HG03565 (cell line): ENCODE data around the gene RNF151.
"Not testable (repeated sequence)": the region's sequence is repeated elsewhere in the genome, so short reads cannot be mapped to it uniquely, and the experiment has no call there.

ENCODE experiments used
- ATAC-seq: cut with Tn5 transposase; IDR thresholded peaks from one replicate; pipeline ENCODE4 v1.9.1; 2021; ENCODE audit warnings: mild to moderate bottlenecking, moderate library complexity; ENCODE audit not compliant: unreplicated experiment

The RNF151 gene

GRCh38 chr16:1938910-1939309 is 27.7 kb upstream of the RNF151 start:
- ATAC-seq: no peak

GRCh38 chr16:1939833-1940232 is 26.8 kb upstream of the RNF151 start:
- ATAC-seq: not testable (repeated sequence)

DNA sequence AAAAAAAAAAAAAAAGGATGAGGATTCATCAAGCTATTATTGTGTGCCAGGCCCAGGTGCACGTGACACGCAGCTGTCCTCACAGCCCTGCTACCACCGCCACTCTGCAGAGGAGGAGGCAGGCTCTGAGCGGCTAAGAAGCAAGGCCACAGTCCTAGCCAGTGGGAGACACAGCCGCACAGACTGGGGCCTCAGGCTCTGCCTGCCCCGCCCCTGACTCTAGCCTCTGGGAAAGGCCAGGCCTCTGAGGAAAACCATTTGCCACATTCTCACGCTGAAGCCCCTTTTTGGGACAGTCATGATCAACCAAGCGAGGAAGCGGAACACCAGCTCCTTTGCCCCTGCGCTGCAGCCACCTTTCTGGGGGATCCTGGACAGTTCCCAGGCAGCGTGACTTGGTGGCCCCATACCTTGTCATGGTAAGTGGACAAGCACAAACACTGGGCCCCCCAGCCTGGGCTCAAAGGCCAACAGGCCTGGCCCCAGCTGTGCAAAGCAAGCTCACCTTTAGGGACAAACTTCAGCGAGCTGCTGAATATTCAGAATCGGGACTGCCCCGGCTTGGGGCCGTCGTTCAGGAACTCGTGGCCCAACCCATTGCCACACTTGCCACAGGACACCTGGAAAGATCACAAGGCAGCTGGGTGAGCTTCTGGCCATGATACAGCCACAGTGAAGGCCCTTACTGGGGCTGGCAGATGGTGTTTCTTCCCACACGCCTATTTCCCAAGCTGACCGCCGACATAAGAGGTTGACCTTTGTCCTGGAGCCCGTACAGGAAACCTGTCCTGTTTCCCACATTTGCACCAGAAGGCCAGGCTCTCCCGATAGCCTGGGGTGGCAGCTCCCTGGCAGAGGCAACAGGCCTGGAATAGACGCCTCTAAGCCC is 26.1 kb upstream of the RNF151 start:
- ATAC-seq: no peak

DNA sequence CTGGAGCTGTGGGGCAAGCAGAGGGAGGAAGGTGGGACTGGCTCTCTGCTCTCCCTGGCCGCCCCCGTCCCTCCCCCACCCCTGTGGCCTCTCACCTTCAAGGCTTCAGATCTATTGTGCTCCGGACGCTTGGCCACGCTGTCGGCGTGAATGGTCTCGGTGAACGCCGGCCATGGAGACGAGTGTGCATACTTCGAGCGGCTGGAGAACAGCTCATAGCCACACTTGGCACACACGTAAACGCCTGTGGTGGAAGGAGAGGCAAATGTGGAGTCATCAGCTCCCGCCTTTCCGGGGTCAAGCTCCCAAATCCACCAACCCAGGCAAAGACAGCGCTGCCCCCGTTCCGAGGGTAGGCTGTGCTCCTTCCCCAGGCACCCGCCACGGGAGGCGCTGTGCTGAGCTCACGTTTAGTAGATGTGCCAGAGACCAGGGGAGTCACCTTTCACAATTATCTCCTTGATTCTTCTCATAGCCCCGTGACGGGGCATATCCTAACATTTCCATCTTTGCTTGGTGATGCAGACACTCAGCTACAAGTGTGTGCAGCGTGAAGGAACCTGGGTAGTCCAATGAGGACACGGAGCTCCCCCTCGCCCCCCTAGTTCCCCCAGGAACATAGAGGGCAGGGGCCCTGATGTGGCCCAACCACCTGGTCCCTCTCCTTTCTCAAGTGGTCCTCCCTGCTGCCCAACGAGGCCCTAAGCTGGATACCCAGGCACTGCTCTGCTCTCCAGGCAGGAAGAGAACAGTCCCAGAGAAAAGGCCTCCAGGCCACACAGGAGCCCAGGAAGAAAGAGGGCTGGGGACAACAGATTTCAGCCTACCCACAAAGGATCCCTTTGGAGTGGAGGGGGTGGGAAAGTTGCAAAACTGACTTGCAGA is 25.3 kb upstream of the RNF151 start:
- no peak for ATAC-seq

DNA sequence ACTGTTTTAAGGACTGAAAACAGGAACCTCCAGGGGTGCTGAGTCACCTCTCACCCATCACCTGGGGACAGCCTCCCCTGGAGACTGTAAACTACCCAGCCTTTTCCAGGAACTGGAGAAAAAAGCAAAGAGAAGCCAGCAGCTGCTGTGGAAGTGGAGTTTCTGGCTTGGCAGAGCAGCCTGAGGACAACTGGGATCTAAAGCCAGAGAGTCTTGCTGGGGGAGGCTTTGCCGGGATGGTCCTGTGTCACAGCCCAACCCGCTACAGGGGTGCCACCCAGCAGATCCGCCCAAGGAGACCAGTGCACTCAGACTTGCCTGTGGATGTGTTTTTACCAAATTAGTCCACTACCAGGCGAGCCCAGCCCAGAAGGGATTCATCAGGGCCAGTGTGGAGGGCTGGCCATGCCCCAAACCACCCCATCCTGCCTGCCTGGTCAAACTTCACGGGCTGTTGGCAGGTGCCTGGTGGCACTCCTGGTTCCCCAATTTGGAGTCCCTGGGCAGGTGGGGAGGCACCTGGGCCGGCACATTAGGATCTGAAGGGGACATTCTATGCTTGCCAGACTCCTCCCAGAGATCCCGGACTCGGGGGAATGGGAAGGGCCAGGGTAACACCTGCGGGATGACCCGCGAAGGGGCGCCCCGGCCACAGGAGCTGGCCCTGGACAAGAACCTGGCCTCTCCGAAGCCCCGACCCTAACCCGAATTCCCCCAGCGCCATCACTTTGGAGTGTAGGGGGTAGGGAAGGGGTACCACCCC is 24.4 kb upstream of the RNF151 start:
- no peak for ATAC-seq

- ATAC-seq: peak; percentile 87
Observed at GRCh38 chr16:1942810-1943726, 23.6 kb upstream of the RNF151 start, which contains the start of gene MSRB1. Gene MSRB1 (minus strand): TSS chr16:1943199. CDS start chr16:1943156, 43 bp downstream.

- ATAC-seq: no peak
Observed at GRCh38 chr16:1944612-1945199, 21.9 kb upstream of the RNF151 start.

DNA sequence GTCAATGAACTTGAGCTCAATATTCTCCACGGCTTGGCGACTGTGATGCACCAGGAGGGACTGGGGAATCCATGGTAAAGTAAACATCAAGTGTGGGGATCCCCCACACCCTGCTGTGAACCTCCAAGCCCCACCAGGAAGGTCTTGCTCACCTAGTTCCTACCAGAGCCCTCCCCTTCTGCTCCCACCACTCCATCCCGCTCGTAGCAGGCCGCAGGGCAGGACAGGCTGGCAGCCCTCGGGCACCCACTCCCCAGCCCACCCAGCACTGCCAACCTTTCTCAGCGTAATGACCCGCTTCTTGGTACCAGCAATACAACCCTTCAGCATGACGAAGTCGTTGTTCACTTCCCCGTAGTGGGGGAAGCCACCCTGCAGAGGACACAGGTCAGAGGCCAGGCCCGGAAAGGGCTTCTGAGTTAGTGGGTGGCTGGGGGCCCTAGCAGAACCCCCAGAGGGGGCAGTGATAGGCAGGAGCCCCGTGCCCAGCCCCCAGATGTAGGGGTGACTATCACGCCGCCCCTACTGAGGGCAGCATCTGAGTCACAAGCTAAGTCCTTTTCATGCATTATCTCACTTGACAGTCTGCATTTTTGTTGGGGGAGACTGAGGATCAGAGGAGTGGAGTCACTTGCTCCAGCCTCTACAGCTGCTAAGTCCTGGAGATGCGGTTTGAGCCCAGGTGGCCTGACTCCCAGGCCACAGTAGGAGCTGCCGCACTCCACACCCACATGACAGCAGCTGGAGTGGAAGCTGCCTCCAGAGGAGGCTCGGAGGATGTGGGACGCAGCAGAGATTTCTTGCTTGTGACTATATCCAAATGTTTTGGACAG is 20.9 kb upstream of the RNF151 start:
- no peak for ATAC-seq

DNA sequence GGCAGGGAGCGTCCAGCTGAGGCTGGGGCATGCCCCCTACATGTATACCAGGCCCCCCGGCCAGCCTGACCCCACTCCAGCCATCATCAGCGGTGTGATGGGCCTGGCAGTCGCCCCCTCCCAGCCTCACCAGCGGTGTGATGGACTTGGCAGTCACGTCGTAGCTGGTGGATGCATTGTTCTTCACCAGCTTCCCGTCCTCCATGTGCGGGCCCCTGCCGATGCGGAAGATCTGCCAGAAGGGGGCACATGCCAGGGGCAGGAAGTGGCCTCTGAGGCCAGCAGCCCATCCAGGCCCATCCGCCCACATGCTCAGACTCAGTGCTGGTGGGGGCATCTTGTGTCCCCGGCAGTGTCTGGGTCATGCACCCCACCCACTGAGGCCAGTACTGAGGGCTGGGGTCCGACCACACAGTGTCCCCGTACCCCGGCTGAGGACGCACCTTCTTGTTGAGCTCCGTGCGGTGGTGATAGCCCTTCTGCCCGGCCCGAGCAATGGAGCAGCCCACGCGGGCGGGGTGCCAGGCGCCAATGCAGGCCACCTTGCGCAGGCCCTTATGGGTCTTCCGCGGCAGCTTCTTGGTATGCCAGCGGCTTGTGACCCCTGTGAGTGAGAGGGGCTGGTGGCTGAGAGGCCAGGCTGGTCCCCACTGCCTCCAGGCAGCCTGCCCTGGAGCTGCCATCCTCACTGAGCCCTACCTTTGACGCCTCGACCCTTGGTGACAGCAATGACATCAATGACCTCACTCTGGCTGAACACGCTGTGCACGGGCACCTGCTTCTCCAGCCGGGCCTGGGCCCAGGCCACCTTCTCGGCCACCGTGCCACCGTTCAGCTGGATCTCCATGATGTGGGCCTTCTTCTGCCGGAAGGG is 19.9 kb upstream of the RNF151 start:
- no peak for ATAC-seq

- no peak for ATAC-seq
Observed at GRCh38 chr16:1947369-1947670, 19.3 kb upstream of the RNF151 start.

GRCh38 chr16:1949507-1949906 is 17.1 kb upstream of the RNF151 start:
- no peak for ATAC-seq

- no peak for ATAC-seq
Observed at GRCh38 chr16:1950047-1950446, 16.6 kb upstream of the RNF151 start.

DNA sequence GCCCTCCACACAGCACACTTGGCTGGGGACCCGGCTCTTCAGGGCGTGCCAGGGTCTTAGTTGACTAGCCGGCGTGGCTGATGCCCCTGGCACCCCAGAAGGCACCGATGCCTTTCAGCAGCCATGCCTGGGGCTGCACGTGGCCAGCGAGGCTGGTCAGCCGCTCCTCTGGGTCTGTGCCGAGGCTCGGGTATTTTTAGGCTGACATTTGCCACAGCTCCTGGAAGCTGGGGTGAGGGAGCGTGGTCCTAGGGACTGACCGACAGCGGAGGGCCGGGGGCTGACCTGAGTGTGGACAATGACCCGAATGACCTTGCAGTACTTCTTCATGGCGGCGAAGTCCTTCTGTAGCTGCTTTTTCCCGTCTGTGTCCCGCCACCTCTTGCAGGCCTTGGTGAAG is 16.1 kb upstream of the RNF151 start:
- ATAC-seq: no peak

DNA sequence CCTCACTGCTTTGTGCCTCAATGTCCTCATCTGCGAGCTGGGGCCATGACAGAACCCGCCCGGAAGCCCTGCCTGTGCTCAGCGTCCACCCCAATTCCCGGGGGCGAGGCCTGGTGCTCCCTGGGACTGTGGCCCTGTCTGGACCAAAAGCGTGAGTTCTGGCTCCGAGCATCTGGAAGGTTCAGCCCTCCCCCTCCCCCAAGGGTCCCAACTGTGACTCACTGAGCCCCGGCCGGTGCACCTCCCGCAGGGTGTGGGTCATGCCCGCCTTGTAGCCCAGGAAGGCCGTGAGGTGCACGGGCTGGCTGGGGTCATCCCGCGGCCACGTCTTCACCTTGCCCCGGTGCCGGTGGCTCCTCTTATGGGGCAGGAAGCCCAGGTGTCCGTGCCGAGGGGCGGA is 12.9 kb upstream of the RNF151 start:
- ATAC-seq: no peak

DNA sequence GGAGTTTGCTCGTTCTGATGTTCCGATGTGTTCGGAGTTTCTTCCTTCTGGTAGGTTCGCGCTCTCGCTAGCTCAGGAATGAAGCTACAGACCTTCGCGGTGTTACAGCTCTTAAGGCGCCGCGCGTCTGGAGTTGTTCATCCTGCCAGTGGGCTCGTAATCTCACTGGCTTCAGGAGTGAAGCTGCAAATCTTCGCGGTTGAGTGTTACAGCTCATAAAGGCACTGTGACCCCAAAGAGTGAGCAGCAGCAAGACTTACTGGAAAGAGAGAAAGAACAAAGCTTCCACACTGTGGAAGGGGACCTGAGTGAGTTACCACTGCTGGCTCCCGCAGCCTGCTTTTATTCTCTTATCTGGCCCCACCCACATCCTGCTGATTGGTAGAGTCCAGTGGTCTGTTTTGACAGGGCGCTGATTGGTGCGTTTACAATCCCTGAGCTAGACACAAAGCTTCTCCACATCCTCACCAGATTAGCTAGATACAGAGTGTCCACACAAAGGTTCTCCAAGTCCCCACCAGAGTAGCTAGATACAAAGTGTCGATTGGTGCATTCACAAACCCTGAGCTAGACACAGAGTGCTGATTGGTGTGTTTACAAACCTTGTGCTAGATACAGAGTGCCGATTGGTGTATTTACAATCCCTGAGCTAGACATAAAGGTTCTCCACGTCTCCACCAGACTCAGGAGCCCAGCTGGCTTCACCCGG is 9.1 kb upstream of the RNF151 start:
- ATAC-seq: not testable (repeated sequence)

DNA sequence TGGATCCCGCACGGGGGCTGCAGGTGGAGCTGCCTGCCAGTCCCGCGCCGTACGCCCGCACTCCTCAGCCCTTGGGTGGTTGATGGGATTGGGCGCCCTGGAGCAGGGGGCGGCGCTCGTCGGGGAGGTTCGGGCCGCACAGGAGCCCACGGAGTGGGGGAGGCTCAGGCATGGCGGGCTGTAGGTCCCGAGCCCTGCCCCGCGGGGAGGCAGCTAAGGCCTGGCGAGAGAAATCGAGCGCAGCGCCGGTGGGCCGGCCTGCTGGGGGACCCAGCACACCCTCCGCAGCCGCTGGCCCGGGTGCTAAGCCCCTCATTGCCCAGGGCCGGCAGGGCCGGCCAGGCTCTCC is 8.5 kb upstream of the RNF151 start:
- ATAC-seq: not testable (repeated sequence)

- no peak for ATAC-seq
Observed at GRCh38 chr16:1958715-1959268, 7.9 kb upstream of the RNF151 start.
